KMS-11 (cell line): ENCODE data around the gene CLSTN1.

Experiments
- H2AFZ ChIP-seq: fragments of 200-600 bp; sonication (generic); 2 replicates; pipeline ENCODE4 v1.6.1; 2016; ENCODE audit warnings: antibody characterized with exemption, mixed run types, low read depth
- H3K27ac ChIP-seq: fragments of 200-600 bp; sonication (generic); 2 replicates; pipeline ENCODE4 v1.6.1; 2016; ENCODE audit warnings: mild to moderate bottlenecking, mixed run types
- H3K27me3 ChIP-seq: fragments of 200-600 bp; sonication (generic); 2 replicates; pipeline ENCODE4 v1.6.1; 2017; ENCODE audit warnings: mild to moderate bottlenecking, low read depth, mixed run types, moderate library complexity; ENCODE audit not compliant: insufficient read depth
- H3K36me3 ChIP-seq: fragments of 200-600 bp; sonication (generic); 2 replicates; pipeline ENCODE4 v1.6.1; 2017; ENCODE audit warnings: mild to moderate bottlenecking, mixed run types; ENCODE audit not compliant: insufficient read depth
- H3K4me1 ChIP-seq: fragments of 200-600 bp; sonication (generic); 2 replicates; pipeline ENCODE4 v1.6.1; 2016; ENCODE audit warnings: mild to moderate bottlenecking, low read depth, mixed run types; ENCODE audit not compliant: poor library complexity, severe bottlenecking
- H3K4me2 ChIP-seq: fragments of 200-600 bp; sonication (generic); 2 replicates; pipeline ENCODE4 v1.7.0; 2016; ENCODE audit warnings: mild to moderate bottlenecking, mixed run types
- H3K4me3 ChIP-seq: fragments of 200-600 bp; sonication (generic); IDR thresholded peaks from 2 replicates; pipeline ENCODE4 v1.6.1; 2017; ENCODE audit warnings: low read depth, low read length, mixed read lengths; ENCODE audit not compliant: insufficient read depth
- H3K79me2 ChIP-seq: fragments of 200-600 bp; sonication (generic); 2 replicates; pipeline ENCODE4 v1.6.1; 2016; ENCODE audit warnings: low read depth, mixed run types; ENCODE audit not compliant: insufficient read depth
- H3K9ac ChIP-seq: fragments of 200-600 bp; sonication (generic); 2 replicates; pipeline ENCODE4 v1.6.1; 2016; ENCODE audit warnings: mild to moderate bottlenecking, mixed run types
- H4K20me1 ChIP-seq: fragments of 200-600 bp; sonication (generic); 2 replicates; pipeline ENCODE4 v1.6.1; 2016; ENCODE audit warnings: mild to moderate bottlenecking, mixed run types; ENCODE audit not compliant: insufficient read depth
- CTCF ChIP-seq: fragments of 200-600 bp; sonication (generic); conservative IDR thresholded peaks from 2 replicates; pipeline ENCODE4 v1.6.1; 2017; ENCODE audit warnings: low read depth, mild to moderate bottlenecking, antibody characterized with exemption, low read length, moderate library complexity, mixed read lengths

The CLSTN1 gene

GRCh38 chr1:9850442-9851162 is 26.8 kb upstream of the CLSTN1 start:
- no peak overlapping the region for H3K4me2 ChIP-seq
- H3K36me3 ChIP-seq: no peaks in the 10 kb centered on the region
- TF ChIP-seq CTCF: no peak
- no peaks in the 10 kb centered on the region for H3K79me2 ChIP-seq
- H3K4me1 ChIP-seq: no peaks in the 10 kb centered on the region
- H3K4me3 ChIP-seq: no peak overlapping the region
- H3K27ac ChIP-seq: no peak overlapping the region
- no peaks in the 10 kb centered on the region for H3K27me3 ChIP-seq
- H3K9ac ChIP-seq: no peak overlapping the region
- no peak overlapping the region for H2AFZ ChIP-seq
- H4K20me1 ChIP-seq: no peaks in the 10 kb centered on the region

GRCh38 chr1:9849691-9850441 is 26.1 kb upstream of the CLSTN1 start:
- Histone ChIP-seq H3K9ac (no peak overlapping the region), H3K4me2 (no peak overlapping the region), H3K79me2 (no peaks in the 10 kb centered on the region), H3K4me1 (no peaks in the 10 kb centered on the region), H4K20me1 (no peaks in the 10 kb centered on the region), H3K27ac (no peak overlapping the region), H3K27me3 (no peaks in the 10 kb centered on the region), H2AFZ (no peak overlapping the region), H3K4me3 (no peak overlapping the region), H3K36me3 (no peaks in the 10 kb centered on the region)
- TF ChIP-seq CTCF: no peak

GRCh38 chr1:9848022-9848421 is 24.3 kb upstream of the CLSTN1 start:
- Histone ChIP-seq H3K36me3 (no peaks in the 10 kb centered on the region), H3K4me2 (no peak overlapping the region), H4K20me1 (no peaks in the 10 kb centered on the region), H3K4me3 (no peak overlapping the region), H3K79me2 (no peaks in the 10 kb centered on the region), H3K4me1 (no peaks in the 10 kb centered on the region), H3K9ac (no peak overlapping the region), H3K27me3 (no peaks in the 10 kb centered on the region), H3K27ac (no peak overlapping the region), H2AFZ (no peak overlapping the region)
- no peak for TF ChIP-seq CTCF

- no peaks in the 10 kb centered on the region for H3K36me3 ChIP-seq
- no peaks in the 10 kb centered on the region for H4K20me1 ChIP-seq
- H3K9ac ChIP-seq: no peak overlapping the region
- no peak for TF ChIP-seq CTCF
- no peak overlapping the region for H2AFZ ChIP-seq
- H3K4me1 ChIP-seq: no peaks in the 10 kb centered on the region
- no peak overlapping the region for H3K27ac ChIP-seq
- H3K4me2 ChIP-seq: no peak overlapping the region
- H3K4me3 ChIP-seq: no peak overlapping the region
- no peaks in the 10 kb centered on the region for H3K27me3 ChIP-seq
- H3K79me2 ChIP-seq: no peaks in the 10 kb centered on the region
Measured at GRCh38 chr1:9847269-9847668, 23.5 kb upstream of the CLSTN1 start.
